SU-DHL-6 (cell line): ENCODE measurements around the gene UTS2R.
"Not testable (repeated sequence)": the region's sequence is repeated elsewhere in the genome, so short reads cannot be mapped to it uniquely, and the experiment has no call there.

Experiments used
- H2AFZ ChIP-seq: fragments of 200-600 bp; sonication (generic); 2 replicates; pipeline ENCODE4 v1.6.1; 2014; ENCODE audit warnings: low read depth, mild to moderate bottlenecking, moderate library complexity, mixed read lengths, antibody characterized with exemption, low read length; ENCODE audit not compliant: severe bottlenecking
- H3F3A ChIP-seq: fragments of 200-600 bp; shearing (Covaris generic); 2 replicates; pipeline ENCODE4 v1.6.0; 2016; ENCODE audit warnings: antibody characterized with exemption, mild to moderate bottlenecking; ENCODE audit not compliant: insufficient read depth
- H3K27ac ChIP-seq: fragments of 200-600 bp; sonication (generic); 2 replicates; pipeline ENCODE4 v1.5.1; 2016; ENCODE audit warnings: low read depth, mild to moderate bottlenecking, low read length, moderate library complexity, mixed read lengths
- H3K27me3 ChIP-seq: fragments of 200-600 bp; sonication (generic), shearing (Covaris generic); 2 replicates; pipeline ENCODE4 v1.6.0; 2014; ENCODE audit warnings: mild to moderate bottlenecking, low read length
- H3K36me3 ChIP-seq: fragments of 200-600 bp; sonication (generic); 2 replicates; pipeline ENCODE4 v1.6.1; 2014; ENCODE audit warnings: mild to moderate bottlenecking, low read length, mixed read lengths
- H3K4me2 ChIP-seq: fragments of 300-600, 200-600 bp; shearing (Covaris generic), sonication (generic); 2 replicates; pipeline ENCODE4 v1.6.0; 2014; ENCODE audit warnings: low read length, low read depth, mild to moderate bottlenecking; ENCODE audit not compliant: poor library complexity, severe bottlenecking
- H3K4me3 ChIP-seq: fragments of 200-600 bp; sonication (generic); 2 replicates; pipeline ENCODE4 v1.5.1; 2014; ENCODE audit warnings: antibody characterized with exemption, low read length, mild to moderate bottlenecking, mixed read lengths; ENCODE audit not compliant: insufficient read depth, poor library complexity, severe bottlenecking
- H3K79me2 ChIP-seq: fragments of 200-600 bp; sonication (generic); 2 replicates; pipeline ENCODE4 v1.6.1; 2014; ENCODE audit warnings: mild to moderate bottlenecking, low read length, moderate library complexity; ENCODE audit not compliant: insufficient read depth
- H3K9ac ChIP-seq: fragments of 200-600 bp; sonication (generic); 2 replicates; pipeline ENCODE4 v1.7.0; 2014; ENCODE audit warnings: mild to moderate bottlenecking, low read length
- H3K9me2 ChIP-seq: fragments of 200-600 bp; sonication (generic); replicated peaks from 2 replicates; pipeline ENCODE4 v1.6.1; 2014; ENCODE audit warnings: low read length; ENCODE audit not compliant: insufficient read depth
- H3K9me3 ChIP-seq: fragments of 200-600 bp; sonication (generic); 2 replicates; pipeline ENCODE4 v1.6.1; 2014; ENCODE audit warnings: low read length, mixed read lengths; ENCODE audit not compliant: insufficient read depth
- H4K20me1 ChIP-seq: fragments of 200-600 bp; sonication (generic); 2 replicates; pipeline ENCODE4 v1.6.1; 2014; ENCODE audit warnings: low read depth, mild to moderate bottlenecking, antibody characterized with exemption, low read length, moderate library complexity, mixed read lengths
- EZH2phosphoT487 ChIP-seq: fragments of 200-600 bp; sonication (generic), shearing (Covaris generic); conservative IDR thresholded peaks from 2 replicates; pipeline ENCODE4 v1.6.1; 2018; ENCODE audit warnings: mild to moderate bottlenecking, antibody characterized with exemption, low read length, moderate library complexity, mixed read lengths
- TF ChIP-seq, protein P1 (sequence below): fragments of 200-600 bp; sonication (generic); IDR thresholded peaks from one replicate; pipeline ENCODE4 v1.5.1; 2017; ENCODE audit warnings: antibody characterized with exemption, mild to moderate bottlenecking, low read length, moderate library complexity; ENCODE audit not compliant: insufficient read depth, poor library complexity, severe bottlenecking

UTS2R gene

DNA sequence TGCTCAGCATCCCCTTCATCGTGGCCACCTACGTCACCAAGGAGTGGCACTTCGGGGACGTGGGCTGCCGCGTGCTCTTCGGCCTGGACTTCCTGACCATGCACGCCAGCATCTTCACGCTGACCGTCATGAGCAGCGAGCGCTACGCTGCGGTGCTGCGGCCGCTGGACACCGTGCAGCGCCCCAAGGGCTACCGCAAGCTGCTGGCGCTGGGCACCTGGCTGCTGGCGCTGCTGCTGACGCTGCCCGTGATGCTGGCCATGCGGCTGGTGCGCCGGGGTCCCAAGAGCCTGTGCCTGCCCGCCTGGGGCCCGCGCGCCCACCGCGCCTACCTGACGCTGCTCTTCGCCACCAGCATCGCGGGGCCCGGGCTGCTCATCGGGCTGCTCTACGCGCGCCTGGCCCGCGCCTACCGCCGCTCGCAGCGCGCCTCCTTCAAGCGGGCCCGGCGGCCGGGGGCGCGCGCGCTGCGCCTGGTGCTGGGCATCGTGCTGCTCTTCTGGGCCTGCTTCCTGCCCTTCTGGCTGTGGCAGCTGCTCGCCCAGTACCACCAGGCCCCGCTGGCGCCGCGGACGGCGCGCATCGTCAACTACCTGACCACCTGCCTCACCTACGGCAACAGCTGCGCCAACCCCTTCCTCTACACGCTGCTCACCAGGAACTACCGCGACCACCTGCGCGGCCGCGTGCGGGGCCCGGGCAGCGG lies 3.2 kb downstream of the UTS2R start:
- Histone ChIP-seq H3K27ac (no peak overlapping the region), H3K4me2 (no peak overlapping the region), H3K9me2 (no peaks in the 10 kb centered on the region), H4K20me1 (no peaks in the 10 kb centered on the region), H3K79me2 (no peaks in the 10 kb centered on the region), H3K36me3 (no peaks in the 10 kb centered on the region), H3F3A (no peaks in the 10 kb centered on the region), H3K4me3 (no peak overlapping the region), H3K9me3 (no peaks in the 10 kb centered on the region), H2AFZ (no peak overlapping the region), H3K27me3 (no peaks in the 10 kb centered on the region), H3K9ac (no peak overlapping the region)
- TF ChIP-seq, protein P1, sequence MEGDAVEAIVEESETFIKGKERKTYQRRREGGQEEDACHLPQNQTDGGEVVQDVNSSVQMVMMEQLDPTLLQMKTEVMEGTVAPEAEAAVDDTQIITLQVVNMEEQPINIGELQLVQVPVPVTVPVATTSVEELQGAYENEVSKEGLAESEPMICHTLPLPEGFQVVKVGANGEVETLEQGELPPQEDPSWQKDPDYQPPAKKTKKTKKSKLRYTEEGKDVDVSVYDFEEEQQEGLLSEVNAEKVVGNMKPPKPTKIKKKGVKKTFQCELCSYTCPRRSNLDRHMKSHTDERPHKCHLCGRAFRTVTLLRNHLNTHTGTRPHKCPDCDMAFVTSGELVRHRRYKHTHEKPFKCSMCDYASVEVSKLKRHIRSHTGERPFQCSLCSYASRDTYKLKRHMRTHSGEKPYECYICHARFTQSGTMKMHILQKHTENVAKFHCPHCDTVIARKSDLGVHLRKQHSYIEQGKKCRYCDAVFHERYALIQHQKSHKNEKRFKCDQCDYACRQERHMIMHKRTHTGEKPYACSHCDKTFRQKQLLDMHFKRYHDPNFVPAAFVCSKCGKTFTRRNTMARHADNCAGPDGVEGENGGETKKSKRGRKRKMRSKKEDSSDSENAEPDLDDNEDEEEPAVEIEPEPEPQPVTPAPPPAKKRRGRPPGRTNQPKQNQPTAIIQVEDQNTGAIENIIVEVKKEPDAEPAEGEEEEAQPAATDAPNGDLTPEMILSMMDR, result no peak
- no peak for TF ChIP-seq EZH2phosphoT487

DNA sequence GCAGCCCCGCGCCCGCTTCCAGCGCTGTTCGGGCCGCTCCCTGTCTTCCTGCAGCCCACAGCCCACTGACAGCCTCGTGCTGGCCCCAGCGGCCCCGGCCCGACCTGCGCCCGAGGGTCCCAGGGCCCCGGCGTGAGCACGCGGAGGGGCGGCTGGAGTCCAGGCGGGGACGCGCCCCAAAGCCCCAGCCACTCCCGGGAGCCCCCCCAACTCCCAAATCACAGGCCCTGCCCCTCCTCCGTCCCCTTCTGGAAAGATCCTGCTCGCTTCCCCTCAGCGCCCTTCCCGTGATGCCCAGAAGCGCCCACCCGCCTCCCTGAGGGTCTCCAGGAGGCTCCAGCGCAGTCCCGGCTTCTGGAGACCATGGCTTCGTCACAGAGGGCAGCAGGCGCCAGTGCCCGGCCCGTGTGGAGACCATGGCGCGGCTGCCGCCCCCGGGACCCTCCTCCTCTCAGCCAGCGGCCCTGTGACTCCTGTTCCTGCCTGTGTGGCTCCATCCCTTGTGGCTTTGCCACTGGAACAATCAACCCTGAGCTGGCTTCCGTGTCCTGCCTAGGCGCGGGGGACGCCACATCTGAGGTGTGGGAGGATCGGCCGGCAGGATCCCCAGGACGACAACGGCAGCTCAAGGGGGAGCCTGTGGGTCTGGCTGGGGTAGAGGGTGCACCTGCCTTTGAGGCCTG lies 3.9 kb downstream of the UTS2R start:
- no peak overlapping the region for H3K27ac ChIP-seq
- H3K79me2 ChIP-seq, result no peaks in the 10 kb centered on the region
- no peaks in the 10 kb centered on the region for H3K36me3 ChIP-seq
- no peaks in the 10 kb centered on the region for H3K9me3 ChIP-seq
- no peaks in the 10 kb centered on the region for H3F3A ChIP-seq
- no peaks in the 10 kb centered on the region for H4K20me1 ChIP-seq
- no peak overlapping the region for H2AFZ ChIP-seq
- H3K9me2 ChIP-seq, result no peaks in the 10 kb centered on the region
- no peaks in the 10 kb centered on the region for H3K27me3 ChIP-seq
- TF ChIP-seq, protein P1, result no peak
- TF ChIP-seq EZH2phosphoT487, result no peak
- no peak overlapping the region for H3K4me2 ChIP-seq
- H3K4me3 ChIP-seq, result no peak overlapping the region
- H3K9ac ChIP-seq, result no peak overlapping the region

DNA sequence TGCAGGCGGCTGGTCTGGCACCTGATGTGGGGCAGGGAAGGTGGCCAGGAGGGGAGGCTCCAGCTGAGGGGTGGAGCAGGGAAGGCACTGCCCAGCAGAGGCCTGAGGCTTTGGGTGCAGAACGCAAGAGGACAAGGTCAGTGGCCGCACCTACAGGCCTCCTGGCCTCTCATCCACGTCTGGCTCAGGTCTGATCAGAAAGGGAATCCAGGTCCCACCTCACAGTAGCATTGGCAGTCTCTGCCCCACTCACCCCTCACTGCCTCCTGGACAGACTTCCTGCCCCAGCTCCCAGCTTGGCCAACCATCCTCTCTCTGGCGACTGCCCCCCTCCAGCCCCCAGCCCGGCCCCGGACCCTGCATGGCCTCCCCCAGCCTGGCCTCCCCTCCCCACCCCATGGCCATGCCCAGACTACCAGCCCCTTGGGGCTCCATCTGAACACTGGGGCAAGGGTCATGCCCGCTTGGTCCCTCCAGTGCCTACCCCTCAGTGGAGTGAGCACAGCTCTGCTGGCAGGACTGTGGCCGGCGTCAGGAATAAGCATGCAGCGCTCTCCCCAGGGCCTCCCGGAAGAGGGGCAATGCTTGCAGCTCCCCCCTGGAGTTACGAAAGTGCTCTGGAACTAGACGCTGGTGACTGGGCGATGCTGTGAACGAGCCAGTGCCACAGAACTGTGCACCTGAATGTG lies 4.6 kb downstream of the UTS2R start:
- no peak overlapping the region for H3K4me2 ChIP-seq
- no peaks in the 10 kb centered on the region for H4K20me1 ChIP-seq
- H3K4me3 ChIP-seq, result no peak overlapping the region
- H2AFZ ChIP-seq, result no peak overlapping the region
- no peaks in the 10 kb centered on the region for H3F3A ChIP-seq
- TF ChIP-seq EZH2phosphoT487, result no peak
- TF ChIP-seq, protein P1, result no peak
- no peaks in the 10 kb centered on the region for H3K79me2 ChIP-seq
- no peak overlapping the region for H3K9ac ChIP-seq
- no peaks in the 10 kb centered on the region for H3K36me3 ChIP-seq
- no peaks in the 10 kb centered on the region for H3K9me2 ChIP-seq
- H3K27ac ChIP-seq, result no peak overlapping the region
- H3K9me3 ChIP-seq, result no peaks in the 10 kb centered on the region
- H3K27me3 ChIP-seq, result no peaks in the 10 kb centered on the region

DNA sequence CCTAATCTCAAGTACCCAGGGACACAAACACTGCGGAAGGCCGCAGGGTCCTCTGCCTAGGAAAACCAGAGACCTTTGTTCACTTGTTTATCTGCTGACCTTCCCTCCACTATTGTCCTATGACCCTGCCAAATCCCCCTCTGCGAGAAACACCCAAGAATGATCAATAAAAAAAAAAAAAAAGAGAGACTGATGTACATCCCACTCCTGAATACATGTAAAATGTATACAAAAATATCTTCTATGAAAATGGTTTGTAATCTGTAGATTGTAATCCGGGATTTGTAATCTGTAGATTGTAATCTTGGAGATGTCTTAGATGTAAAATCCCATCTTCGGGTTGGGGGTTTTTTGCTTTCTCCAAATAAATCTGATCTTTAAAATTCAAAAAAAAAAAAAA lies 5.7 kb downstream of the UTS2R start:
- H3K36me3 ChIP-seq, H3K4me3 ChIP-seq, H3K9me2 ChIP-seq, H3K27ac ChIP-seq, H4K20me1 ChIP-seq, H3K27me3 ChIP-seq, H3K9me3 ChIP-seq, H2AFZ ChIP-seq, H3K79me2 ChIP-seq, H3K4me2 ChIP-seq, H3F3A ChIP-seq, H3K9ac ChIP-seq: not testable (repeated sequence)
